Endothelial cell of umbilical vein (primary cell): ENCODE results near the gene PWWP2A. TPM values are rescaled to one million over a fixed set of nuclear protein-coding genes. Genes with fewer than 3 reads are reported as not detected.

Experiments used
- BruUV-seq: library from RNA; stranded (reverse); fragments of 400-500 nt; replicated peaks from 2 replicates; lab custom pipeline; 2021; lab: Mats Ljungman, UMichigan
- CTCF ChIA-PET: fragments of 300-600, 350-600 bp; sonication (Branson Sonifier 250); formaldehyde crosslinking; loops from one replicate; lab custom pipeline; 2021; ENCODE audit warnings: antibody characterized with exemption, inconsistent platforms; lab: Charles Lee
- POLR2A ChIA-PET: fragments of 300-600, 350-600 bp; sonication (Branson Sonifier 250); formaldehyde crosslinking; loops from one replicate; lab custom pipeline; 2021; ENCODE audit warnings: antibody characterized with exemption, inconsistent platforms; lab: Charles Lee
- DNase-seq: peaks from one replicate; pipeline ENCODE4 v3.0.0-alpha.2; 2011; ENCODE audit warnings: low read depth, low spot score
- FAIRE-seq: peaks from 2 replicates; lab custom pipeline; 2011; peaks lifted over from hg19 to GRCh38; lab: Jason Lieb, UNC
- H2AFZ ChIP-seq: 2 replicates; pipeline ENCODE4 v1.6.0; 2012; ENCODE audit warnings: low read depth, low read length, control low read depth, inconsistent platforms
- H3K27ac ChIP-seq: 2 replicates; pipeline ENCODE4 v1.5.1; 2011; ENCODE audit warnings: low read depth, mild to moderate bottlenecking, control low read depth, low read length, moderate library complexity; ENCODE audit not compliant: insufficient read depth
- H3K27me3 ChIP-seq, 2 experiments: 2 replicates each; pipeline versions ENCODE4 v1.6.0 to v1.6.1; 2011; ENCODE audit warnings: low read length in 2 of 2, mixed read lengths in 1 of 2; ENCODE audit not compliant: control insufficient read depth in 2 of 2, insufficient read depth in 2 of 2
- H3K36me3 ChIP-seq, 2 experiments: 2 replicates in 1 of 2; 3 replicates in 1 of 2; pipeline ENCODE4 v1.5.1; 2011; ENCODE audit warnings: low read length in 2 of 2, mild to moderate bottlenecking in 1 of 2, moderate library complexity in 1 of 2; ENCODE audit not compliant: control insufficient read depth in 2 of 2, insufficient read depth in 2 of 2; ENCODE audit errors: extremely low read depth in 1 of 2
- H3K4me1 ChIP-seq: 3 replicates; pipeline ENCODE4 v1.5.1; 2011; ENCODE audit warnings: mild to moderate bottlenecking, low read length; ENCODE audit not compliant: control insufficient read depth, insufficient read depth; ENCODE audit errors: extremely low read depth
- H3K4me2 ChIP-seq: 2 replicates; pipeline ENCODE4 v1.6.1; 2011; ENCODE audit warnings: low read length, control low read depth, mixed read lengths; ENCODE audit not compliant: insufficient read depth
- H3K4me3 ChIP-seq, 3 experiments: fragments of 200-600 bp in 1 of 3; sonication (generic), shearing (Covaris generic) in 1 of 3; replicated peaks in 1 of 3; 2 replicates each; pipeline ENCODE4 v1.5.1; 2011 to 2016; ENCODE audit warnings: control low read depth in 3 of 3, low read length in 3 of 3, mild to moderate bottlenecking in 2 of 3, inconsistent platforms in 1 of 3, low read depth in 1 of 3, moderate library complexity in 1 of 3; ENCODE audit not compliant: insufficient read depth in 1 of 3
- H3K79me2 ChIP-seq: 2 replicates; pipeline ENCODE4 v1.6.0; 2012; ENCODE audit warnings: low read length, inconsistent platforms; ENCODE audit not compliant: control insufficient read depth, insufficient read depth
- H3K9ac ChIP-seq: replicated peaks from 2 replicates; pipeline ENCODE3; 2011; ENCODE audit warnings: low read length, control low read depth; ENCODE audit not compliant: insufficient read depth; ENCODE audit errors: extremely low read depth
- H3K9me1 ChIP-seq: replicated peaks from 3 replicates; pipeline ENCODE4 v1.6.0; 2011; ENCODE audit warnings: mild to moderate bottlenecking, low read length; ENCODE audit not compliant: control insufficient read depth, insufficient read depth; ENCODE audit errors: extremely low read depth
- H3K9me3 ChIP-seq: replicated peaks from 2 replicates; pipeline ENCODE4 v1.5.1; 2012; ENCODE audit warnings: low read length, inconsistent platforms; ENCODE audit not compliant: control insufficient read depth, insufficient read depth
- H4K20me1 ChIP-seq: replicated peaks from 2 replicates; pipeline ENCODE3; 2011; ENCODE audit warnings: mild to moderate bottlenecking, low read length; ENCODE audit not compliant: control insufficient read depth, insufficient read depth; ENCODE audit errors: extremely low read depth
- FOS ChIP-seq: IDR thresholded peaks from 2 replicates; pipeline ENCODE4 v1.6.1; 2011; ENCODE audit warnings: mild to moderate bottlenecking, low read length, moderate library complexity, borderline replicate concordance; ENCODE audit not compliant: insufficient read depth
- GATA2 ChIP-seq: IDR thresholded peaks from 2 replicates; pipeline ENCODE4 v1.7.0; 2011; ENCODE audit warnings: low read depth, mild to moderate bottlenecking, moderate library complexity, mixed read lengths, low read length; ENCODE audit not compliant: insufficient read length, insufficient read depth
- POLR2A ChIP-seq: IDR thresholded peaks from 2 replicates; pipeline ENCODE4 v1.6.1; 2012; ENCODE audit warnings: low read depth, mild to moderate bottlenecking, control low read depth, low read length
- POLR2AphosphoS5 ChIP-seq: IDR thresholded peaks from 2 replicates; pipeline ENCODE4 v1.6.1; 2012; ENCODE audit warnings: low read depth, mild to moderate bottlenecking, control low read depth, low read length, moderate library complexity; ENCODE audit not compliant: insufficient read depth
- dilution Hi-C: fragments of 300-500 bp; cut with MboI; formaldehyde crosslinking; loops from one replicate; pipeline ENCODE4 v1.15.0; 2019; ENCODE audit warnings: low sequenced_read_pairs; ENCODE audit not compliant: extremely low pct_ligation_motif_present
- intact Hi-C: fragments of 100-400 bp; cut with micrococcal nuclease; formaldehyde crosslinking; loops from one replicate; pipeline ENCODE4 v1.10.0; 2022
- polyA plus RNA-seq, 4 experiments: library from polyadenylated mRNA; depleted of rRNA in 3 of 4; stranded (reverse) in 3 of 4; unstranded in 1 of 4; fragments of >200 nt; gene quantifications; 2 replicates each; pipeline versions ENCODE4 v1.2.1 to v1.2.3, GENCODE V29; 2011 to 2012; ENCODE audit warnings: missing spikeins in 1 of 4
- total RNA-seq: library from RNA; stranded (reverse); gene quantifications from 2 replicates; pipeline ENCODE4 v1.2.3, GENCODE V29; 2021
- TF ChIP-seq, protein P1 (sequence below), 2 donors: IDR thresholded peaks; 1 replicate in 1 of 2; 2 replicates in 1 of 2; pipeline ENCODE4 v1.5.1; 2011; ENCODE audit warnings: low read length in 2 of 2, mild to moderate bottlenecking in 2 of 2, moderate library complexity in 2 of 2, control low read depth in 1 of 2, inconsistent platforms in 1 of 2, low read depth in 1 of 2; ENCODE audit not compliant: insufficient read depth in 1 of 2; ENCODE audit errors: extremely low read depth in 1 of 2

The PWWP2A gene
- total and polyA plus RNA-seq, 2 donors (not counting 3 experiments of a cell fraction or from before 2014, with no cell fraction given) = 4.6 to 19.3 TPM

- no peak for FAIRE-seq
These were observed 35.1 kb downstream of the PWWP2A start for GRCh38 chr5:160084144-160084543.

GRCh38 chr5:160083501-160083900 lies 35.7 kb downstream of the PWWP2A start:
- Histone ChIP-seq H2AFZ (peak overlapping the region; percentile 37), H3K4me3 (peak overlapping the region in 1 of 3 experiments; percentile 41), H3K79me2 (no peaks in the 10 kb centered on the region), H3K27me3 (no peaks in the 10 kb centered on the region), H3K27ac (peak overlapping the region; percentile 63), H3K4me2 (peak overlapping the region; percentile 88), H3K9me3 (no peaks in the 10 kb centered on the region), H3K4me1 (peaks cover 23% of the 10 kb centered on the region), H4K20me1 (no peaks in the 10 kb centered on the region), H3K9ac (peak overlapping the region; percentile 42), H3K9me1 (no peaks in the 10 kb centered on the region), H3K36me3 (no peaks in the 10 kb centered on the region)
- ChIA-PET POLR2A (interaction anchor here (0.6 to 0.7 kb wide), 2 partner anchors 15 to 26 kb away, joined by 3 read pairs; no protein-coding TSS in a partner anchor), CTCF (interaction anchor here (1.0 to 5.3 kb wide), 5 partner anchors 10 to 61 kb away, joined by 3 to 48 read pairs (median 3); partner anchors contain the start of gene PWWP2A)
- BruUV-seq = no TSS peak
- DNase-seq (no peak), FAIRE-seq (peak; percentile 26)
- TF ChIP-seq GATA2 (peak; percentile 74), POLR2AphosphoS5 (peak; percentile 5), POLR2A (no peak)
- TF ChIP-seq, protein P1, sequence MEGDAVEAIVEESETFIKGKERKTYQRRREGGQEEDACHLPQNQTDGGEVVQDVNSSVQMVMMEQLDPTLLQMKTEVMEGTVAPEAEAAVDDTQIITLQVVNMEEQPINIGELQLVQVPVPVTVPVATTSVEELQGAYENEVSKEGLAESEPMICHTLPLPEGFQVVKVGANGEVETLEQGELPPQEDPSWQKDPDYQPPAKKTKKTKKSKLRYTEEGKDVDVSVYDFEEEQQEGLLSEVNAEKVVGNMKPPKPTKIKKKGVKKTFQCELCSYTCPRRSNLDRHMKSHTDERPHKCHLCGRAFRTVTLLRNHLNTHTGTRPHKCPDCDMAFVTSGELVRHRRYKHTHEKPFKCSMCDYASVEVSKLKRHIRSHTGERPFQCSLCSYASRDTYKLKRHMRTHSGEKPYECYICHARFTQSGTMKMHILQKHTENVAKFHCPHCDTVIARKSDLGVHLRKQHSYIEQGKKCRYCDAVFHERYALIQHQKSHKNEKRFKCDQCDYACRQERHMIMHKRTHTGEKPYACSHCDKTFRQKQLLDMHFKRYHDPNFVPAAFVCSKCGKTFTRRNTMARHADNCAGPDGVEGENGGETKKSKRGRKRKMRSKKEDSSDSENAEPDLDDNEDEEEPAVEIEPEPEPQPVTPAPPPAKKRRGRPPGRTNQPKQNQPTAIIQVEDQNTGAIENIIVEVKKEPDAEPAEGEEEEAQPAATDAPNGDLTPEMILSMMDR (IDR thresholded peaks at IDR 0.05; ENCODE audit: extremely low read depth in 1 of 2, insufficient read depth in 1 of 2, low read depth in 1 of 2, low read length in 2 of 2) = no peak
- dilution Hi-C loops (no loop called here), intact Hi-C loops (loop anchor here (1.0 to 5.0 kb wide), 6 partner anchors 12 to 189 kb away; partner anchors contain the start of gene PWWP2A)

More at GRCh38 chr5:160084144-160084543, 35.1 kb downstream of the PWWP2A start:
- no peaks in the 10 kb centered on the region for H3K9me1 ChIP-seq
- no peak overlapping the region for H2AFZ ChIP-seq
- H3K27ac ChIP-seq = peak overlapping the region; percentile 63
- no peaks in the 10 kb centered on the region for H4K20me1 ChIP-seq
- peak overlapping the region; percentile 42 for H3K9ac ChIP-seq
- no peak for DNase-seq
- dilution Hi-C loops = no loop called here
- no TSS peak for BruUV-seq
- no peaks in the 10 kb centered on the region for H3K27me3 ChIP-seq
- H3K4me1 ChIP-seq = peaks cover 26% of the 10 kb centered on the region
- CTCF ChIA-PET = interaction anchor here (1.4 to 5.3 kb wide), 2 partner anchors 35 to 61 kb away, joined by 3 to 48 read pairs; partner anchors contain the start of gene PWWP2A
- no peaks in the 10 kb centered on the region for H3K36me3 ChIP-seq
- H3K4me3 ChIP-seq = no peak overlapping the region
- TF ChIP-seq, protein P1 (IDR thresholded peaks at IDR 0.05; ENCODE audit: extremely low read depth in 1 of 2, insufficient read depth in 1 of 2, low read depth in 1 of 2, low read length in 2 of 2) = no peak
- TF ChIP-seq FOS = no peak
- H3K9me3 ChIP-seq = no peaks in the 10 kb centered on the region
- POLR2A ChIA-PET = no interaction called here
- H3K79me2 ChIP-seq = no peaks in the 10 kb centered on the region
- intact Hi-C loops = loop anchor here (5.0 kb wide), 1 partner anchor 188 kb away; no protein-coding TSS in a partner anchor
- H3K4me2 ChIP-seq = peak overlapping the region; percentile 88
